ENCODE measurements around the gene PSEN2.

PSEN2 gene

DNA sequence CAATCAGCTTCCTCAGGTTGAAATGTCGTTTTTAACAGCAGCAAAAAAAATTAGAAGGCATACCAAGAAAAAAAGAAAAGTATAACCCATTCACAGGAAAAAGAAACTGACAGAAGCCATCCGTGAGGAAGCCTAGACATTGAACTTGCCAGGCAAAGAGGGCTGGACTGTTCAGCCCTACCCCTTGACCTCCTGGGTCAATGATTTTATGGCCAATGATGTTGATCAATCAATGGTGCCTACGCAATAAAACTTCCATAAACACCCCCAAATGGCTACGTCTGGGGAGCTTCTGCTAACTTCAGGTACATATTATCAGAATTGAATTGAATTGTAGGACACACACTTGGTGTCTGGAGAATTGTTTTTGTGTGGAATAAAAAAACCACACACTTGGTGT is 4.8 kb upstream of the PSEN2 start:
- DNase-seq, result no peak

GRCh38 chr1:226867461-226868054 is 2.9 kb upstream of the PSEN2 start:
- DNase-seq, result no peak

DNA sequence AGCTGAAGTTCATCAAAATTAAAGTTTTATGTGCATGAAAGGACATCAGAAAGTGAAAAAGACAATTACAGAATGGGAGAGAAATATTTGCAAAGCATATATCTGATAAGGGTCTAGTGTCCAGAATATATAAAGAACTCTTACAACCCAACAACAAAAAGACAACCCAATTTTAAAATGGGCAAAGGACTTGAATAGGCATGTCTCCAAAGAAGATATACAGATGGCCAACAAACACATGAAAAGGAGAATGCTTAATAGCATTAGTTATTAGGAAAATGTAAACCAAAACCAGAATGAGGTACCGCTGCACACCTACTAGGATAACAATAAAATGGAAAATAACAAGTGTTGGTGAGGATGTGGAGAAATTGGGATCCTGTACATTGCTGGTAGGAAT is 1.7 kb upstream of the PSEN2 start:
- DNase-seq, result no peak

DNA sequence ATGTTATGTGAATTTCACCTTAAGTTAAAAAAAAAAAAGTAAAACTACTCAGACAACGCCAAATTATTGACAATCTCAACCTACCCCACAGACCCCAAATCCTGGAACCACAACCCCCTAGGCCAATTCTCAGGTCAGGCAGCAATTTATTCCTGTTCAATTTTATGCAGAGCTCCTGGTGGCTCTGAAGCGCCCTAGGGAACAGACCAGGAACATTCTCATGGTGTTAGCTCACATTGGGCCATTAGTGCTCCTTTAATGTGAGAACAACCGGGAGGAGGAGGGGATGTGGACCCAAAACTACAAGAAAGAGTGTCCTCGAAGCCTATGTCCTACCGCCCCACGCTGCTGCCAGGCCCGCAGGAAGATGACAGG is 403 bp upstream of the PSEN2 start:
- DNase-seq, result no peak

GRCh38 chr1:226871636-226872327 is 1.4 kb downstream of the PSEN2 start:
- DNase-seq, result peak; percentile 23

GRCh38 chr1:226872437-226872836 is 2.0 kb downstream of the PSEN2 start:
- no peak for DNase-seq

DNA sequence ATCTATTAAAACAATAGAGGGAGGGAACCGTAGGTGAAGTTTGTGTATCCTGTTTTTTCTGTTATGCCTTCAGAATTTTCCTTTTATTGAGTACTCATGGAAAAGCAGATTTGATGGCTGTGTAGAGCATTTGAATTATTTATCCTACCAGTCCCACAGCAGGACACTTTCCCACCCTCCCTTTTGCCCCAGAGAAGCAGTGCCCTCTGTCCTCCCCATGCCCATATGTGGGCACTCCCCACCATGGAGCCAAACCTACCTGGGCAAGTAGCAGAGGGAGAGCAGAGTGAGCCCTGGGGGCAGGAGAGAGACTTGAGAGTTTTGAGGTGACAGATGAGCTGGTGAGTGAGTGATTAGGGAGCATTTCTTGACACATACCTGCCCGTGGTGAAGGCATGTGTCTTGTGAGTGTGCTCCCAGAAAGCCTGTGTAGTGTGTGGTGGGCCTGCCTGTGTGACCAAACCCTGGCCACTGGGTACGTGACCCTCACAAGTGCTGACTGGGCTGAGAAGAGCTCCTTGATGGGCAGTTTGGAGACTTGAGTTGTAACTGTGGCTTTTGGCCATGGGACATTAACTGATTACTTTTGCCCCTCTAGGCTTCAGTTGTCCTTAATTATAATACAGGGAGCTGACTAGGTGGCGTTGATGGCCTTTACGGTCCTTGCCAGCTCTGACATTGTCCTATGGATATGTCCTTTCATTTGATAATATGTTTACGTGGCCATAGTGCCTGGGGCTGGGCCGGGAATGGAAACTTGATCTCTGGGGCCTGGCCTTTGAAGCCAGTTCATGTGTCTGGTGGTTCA is 3.6 kb downstream of the PSEN2 start:
- no peak for DNase-seq

DNA sequence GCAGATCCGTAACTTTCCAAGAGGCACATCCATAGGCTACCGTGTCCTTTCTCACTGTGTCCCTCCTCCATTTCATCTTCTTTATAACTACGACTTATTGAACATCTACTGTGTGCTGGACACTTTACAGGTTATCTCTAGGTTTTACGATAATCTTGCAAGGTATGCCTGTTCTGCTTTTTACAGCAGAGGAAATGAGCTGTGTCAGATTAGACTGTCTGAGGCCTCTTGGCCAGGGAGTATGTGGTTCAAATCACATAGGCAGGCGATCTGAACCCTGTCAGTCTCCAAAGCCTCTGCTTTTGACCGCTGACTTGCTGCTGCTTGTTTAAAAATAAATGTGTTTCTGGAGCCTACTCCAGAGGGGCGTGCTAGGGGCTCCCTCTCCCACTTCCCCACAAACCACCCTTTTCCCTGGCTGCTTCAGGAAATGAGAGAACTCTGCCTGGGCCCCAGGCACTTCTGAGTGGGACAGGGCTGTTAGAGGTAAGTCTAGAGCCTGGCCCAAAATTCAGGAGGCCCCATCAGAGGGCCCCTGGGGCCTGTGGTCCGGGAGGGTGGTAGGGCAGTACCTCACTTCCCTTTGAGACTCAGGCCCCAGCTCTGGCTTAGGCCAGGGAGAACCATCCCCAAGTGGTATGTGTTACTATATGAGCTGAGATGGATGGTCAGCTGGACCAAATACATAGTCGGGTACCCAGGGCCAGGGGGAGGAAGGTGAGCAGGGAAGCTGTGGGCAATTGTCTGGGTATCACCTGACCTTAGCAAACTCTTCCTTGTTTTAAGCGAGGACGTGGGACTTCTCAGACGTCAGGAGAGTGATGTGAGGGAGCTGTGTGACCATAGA is 4.4 kb downstream of the PSEN2 start:
- DNase-seq, result no peak

DNA sequence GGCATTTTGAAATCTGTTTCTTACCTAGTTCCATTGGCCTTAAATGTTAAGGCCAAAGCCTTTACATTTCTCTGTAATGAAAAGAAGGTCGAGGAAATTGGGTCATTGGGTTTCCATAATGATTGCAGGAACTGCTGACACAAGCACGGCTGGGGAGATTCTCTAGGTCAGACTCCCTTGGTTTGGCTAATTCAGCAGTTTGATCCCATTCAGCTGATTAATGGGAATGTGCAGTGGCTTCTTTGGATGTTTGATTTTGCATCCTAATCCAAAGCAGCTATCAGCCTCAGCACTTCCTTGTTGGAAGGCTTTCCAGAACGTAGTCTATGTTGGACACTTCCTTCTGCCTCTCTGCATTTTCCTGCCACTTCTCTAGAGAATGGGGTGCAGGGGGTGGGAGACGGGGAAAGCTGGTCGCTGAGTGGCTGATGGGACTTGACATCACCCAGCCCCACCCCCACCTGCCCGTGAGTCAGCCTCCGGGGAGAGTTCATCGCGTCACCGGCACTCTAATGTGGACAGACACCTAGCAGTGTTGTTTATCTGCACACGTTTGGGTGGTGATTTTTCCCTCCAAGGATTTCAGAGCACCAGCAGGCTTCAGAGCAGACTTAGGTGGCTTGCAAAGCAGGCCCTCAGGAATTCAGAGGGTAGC is 5.4 kb downstream of the PSEN2 start:
- peak; percentile 60 for DNase-seq

GRCh38 chr1:226877669-226878068 is 7.3 kb downstream of the PSEN2 start:
- DNase-seq, result no peak

- no peak for DNase-seq
These were observed 10.2 kb downstream of the PSEN2 start for GRCh38 chr1:226880372-226881287.

- DNase-seq, result no peak
These were observed 11.2 kb downstream of the PSEN2 start for GRCh38 chr1:226881515-226882185.

- peak; percentile 22 for DNase-seq
These were observed 11.8 kb downstream of the PSEN2 start for GRCh38 chr1:226882187-226882586.

DNA sequence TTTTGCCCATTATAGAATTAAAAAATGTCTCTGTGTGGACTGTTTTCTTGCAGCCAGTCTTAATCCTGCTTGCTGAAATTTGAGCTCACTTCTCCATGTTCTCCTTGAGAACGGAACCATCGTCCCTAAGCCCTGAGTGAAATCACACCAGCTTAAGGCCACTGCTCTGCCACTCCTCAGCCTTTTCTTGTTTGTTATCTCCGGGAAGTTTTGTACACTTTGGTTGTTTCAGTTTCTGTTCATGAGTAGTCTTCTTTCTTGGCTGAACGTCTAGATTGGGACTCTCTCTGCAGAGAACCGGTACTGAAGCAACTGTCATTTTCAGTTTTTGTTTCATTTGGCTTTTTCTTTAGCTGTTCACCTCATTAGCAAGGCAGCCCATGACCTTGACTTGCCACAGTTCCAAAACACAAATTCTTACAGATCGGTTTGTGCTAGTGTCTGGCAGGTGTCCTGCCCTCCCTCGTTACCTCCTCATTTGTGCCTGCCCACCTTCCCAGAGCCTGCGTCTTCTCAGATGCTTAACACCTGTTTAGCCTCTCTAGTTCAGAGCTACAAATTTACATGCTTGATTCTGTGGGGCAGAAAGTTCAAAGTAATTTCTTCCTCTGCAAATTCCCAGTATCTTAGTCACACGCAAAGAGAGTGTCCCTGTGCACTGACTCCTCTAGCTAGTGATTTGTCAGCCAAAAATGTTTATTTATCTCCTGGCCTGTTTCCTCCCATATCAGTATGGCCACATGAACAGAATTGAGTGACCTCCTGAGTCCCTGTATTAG is 12.4 kb downstream of the PSEN2 start:
- DNase-seq, result no peak

- DNase-seq, result no peak
These were observed 13.2 kb downstream of the PSEN2 start for GRCh38 chr1:226883630-226884029.

DNA sequence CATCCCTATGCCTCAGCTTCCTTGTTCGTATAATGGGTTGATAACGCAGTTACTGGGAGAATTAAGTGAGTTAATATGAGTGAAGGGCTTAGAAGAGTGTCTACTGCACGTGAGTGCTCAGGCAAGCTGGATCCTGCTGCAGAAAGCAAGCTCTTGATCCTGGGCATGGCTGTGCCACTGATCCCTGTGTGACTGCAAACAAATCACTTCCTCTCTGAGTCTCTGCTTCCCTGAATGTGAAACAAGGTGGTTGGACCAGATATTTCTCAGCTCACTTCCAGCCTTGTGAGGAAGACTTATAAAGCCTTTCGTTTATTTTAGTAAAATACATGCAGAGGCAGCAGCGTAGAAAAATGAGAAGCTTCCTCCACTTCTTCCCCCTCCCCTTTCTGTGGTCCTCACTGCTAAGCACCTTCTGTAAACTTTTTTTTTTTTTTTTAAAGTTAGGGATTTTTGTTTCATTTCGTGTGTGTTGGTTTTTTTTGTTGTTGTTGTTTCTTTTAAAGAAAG is 13.8 kb downstream of the PSEN2 start:
- no peak for DNase-seq

- DNase-seq, result peak; percentile 31
These were observed 14.8 kb downstream of the PSEN2 start for GRCh38 chr1:226884966-226885820.

GRCh38 chr1:226886122-226886901 is 15.9 kb downstream of the PSEN2 start:
- no peak for DNase-seq

All from NCI-H69 (cell line).